DMS153 treated with DMSO at 0.1 percent for 48 hours (cell line): ENCODE measurements around the gene IL17C.
"Not testable (repeated sequence)": the region's sequence is repeated elsewhere in the genome, so short reads cannot be mapped to it uniquely, and the experiment has no call there.

ENCODE experiments used
- DNase-seq: peaks from one replicate; lab custom pipeline; 2025; ENCODE audit not compliant: unreplicated experiment; lab: John Stamatoyannopoulos, UW

Gene IL17C

DNA sequence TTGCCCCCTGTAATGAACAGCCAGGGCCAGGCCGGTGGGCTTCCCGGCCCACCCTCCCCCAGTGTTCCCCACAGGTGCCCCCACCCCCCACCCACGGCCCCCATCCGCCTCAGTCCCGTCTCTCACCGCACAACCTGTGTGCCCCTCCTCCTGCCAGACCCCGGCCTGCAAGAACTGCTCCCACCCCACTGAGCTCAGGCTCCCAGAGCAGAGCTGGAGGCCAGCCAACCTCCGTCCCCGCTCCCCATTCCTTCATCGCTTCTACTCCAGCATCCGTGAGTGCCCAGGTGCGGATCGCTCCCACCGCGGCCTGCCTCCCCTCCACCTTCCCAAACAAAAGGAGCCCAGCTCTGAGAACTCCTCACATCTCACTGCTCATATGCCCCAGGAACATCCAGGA, 20.3 kb downstream of the IL17C start:
- no peak for DNase-seq

DNA sequence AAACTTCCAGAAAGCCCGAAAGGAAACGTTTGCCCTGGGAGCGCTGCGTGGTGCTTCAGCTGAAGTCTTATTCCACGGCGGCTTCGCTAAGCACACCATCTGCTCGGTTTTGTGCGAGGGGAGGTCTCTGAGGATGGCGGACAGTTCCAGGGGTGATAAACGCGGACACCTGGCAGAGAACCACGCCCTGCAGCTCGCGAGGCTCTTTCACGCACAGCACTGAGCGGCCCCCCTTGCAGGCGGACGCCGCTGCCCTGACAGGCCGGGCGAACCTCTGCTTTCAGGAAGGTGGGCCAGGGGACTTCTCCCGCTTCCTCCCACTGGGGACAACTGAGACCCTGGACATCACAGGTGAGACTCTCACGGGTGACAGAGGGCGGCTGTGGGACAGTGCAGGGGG, 20.8 kb downstream of the IL17C start:
- no peak for DNase-seq

DNA sequence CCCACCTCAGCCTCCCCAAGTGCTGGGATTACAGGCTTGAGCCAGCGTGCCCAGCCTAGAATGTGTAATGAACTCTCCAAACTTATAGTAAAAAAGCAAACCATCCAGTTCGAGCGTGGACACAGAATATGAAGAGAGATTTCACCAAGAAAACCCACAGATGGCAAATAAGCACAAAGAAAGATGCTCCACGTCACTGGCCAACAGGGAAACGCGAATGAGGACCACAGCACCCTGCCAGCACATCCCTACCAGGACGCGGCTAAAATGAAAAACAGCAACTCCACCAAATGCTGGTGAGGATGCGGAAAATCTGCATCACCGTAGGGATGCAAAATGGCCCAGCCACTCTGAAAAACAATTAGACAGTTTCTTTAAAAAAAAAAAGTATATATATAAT, 23.1 kb downstream of the IL17C start:
- no peak for DNase-seq

DNA sequence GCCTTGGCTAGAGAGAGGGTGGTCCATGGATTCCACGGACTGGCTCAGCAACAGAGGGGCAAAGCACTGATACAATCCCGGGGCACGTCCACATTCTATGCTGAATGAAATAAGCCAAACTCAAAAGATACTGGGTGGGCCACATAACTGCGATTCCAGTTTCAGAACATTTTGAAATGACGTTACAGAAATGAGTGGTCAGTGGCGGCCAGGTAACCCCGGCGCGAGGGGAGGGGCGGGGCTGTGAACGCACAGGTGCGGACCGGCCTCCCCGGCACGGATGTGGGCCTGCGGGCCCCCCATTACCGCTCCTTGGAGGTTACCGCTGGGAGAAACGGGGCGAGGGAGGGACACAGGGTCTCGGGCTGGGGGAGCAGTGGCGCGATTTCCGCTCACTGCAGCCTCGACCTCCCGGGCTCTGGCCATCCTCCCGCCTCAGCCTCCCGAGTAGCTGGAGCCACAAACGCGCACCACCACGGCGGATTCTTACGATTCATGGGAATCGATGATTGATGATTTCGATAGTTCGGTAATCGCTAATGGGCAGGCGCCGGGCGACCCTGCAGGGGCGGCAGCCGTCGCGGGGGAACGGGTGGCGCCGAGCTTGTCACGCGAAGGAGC, 24.0 kb downstream of the IL17C start:
- no peak for DNase-seq

DNA sequence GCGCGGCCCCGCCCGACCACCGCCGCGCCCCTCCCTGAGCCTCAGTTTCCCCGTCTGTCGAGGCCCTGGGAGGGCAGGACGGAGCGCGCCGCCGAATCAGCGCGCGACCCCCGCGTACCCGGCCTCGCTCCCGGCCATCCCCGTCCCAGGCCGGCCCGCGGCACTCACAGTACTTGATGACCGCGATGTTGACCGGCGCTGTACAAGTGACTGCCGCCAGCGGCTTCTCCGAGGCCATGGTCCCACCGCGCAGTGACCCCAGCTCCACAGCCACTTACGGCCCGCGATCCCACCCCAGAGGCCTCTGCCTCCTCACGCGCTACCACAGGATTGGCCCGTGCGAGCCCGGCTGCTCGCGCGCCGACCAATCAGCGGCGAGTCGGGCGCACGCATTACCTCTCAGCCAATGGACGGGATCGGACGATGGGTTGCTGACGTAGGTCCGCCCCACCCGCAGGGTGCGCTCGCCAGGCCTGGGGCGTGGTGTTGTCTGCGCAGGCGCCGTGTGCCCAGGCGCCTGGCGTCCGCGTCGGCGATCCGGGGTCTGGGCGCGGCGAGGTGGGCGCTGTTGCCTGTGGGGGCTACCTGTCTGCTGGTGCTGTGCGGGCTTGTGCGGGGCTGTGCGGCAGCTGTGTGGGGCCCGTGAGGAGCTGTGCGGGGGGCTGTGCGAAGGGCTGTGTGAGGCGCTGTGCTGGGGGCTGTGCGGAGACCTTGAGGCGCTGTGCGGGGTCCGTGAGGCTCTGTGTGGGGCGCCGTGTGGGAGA, 24.7 kb downstream of the IL17C start, which contains the start of gene MVD:
Gene MVD (minus strand): TSS at position 249 of the 764 bp plus-strand sequence. CDS start 11 bp downstream, at position 238.
- peak; percentile 90 for DNase-seq

DNA sequence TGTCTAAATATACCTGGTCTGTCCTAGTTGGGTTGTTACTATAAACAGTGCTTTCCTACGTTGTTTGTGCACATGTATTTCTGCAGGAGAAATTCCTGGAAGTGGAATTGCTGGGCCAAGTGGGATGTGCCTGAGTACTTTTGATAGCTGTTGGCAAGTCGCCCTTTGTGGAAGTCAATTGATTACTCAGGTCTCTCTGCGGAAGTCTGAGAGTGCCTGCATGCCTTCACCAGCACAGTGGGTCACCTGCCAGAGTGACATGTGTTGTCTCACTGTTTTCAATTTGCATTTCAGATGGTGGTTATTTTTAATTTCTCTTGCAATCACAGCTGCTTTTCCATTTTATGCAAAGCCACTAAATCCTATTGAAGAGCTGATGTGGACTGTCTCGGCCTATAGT, 26.8 kb downstream of the IL17C start:
- no peak for DNase-seq

DNA sequence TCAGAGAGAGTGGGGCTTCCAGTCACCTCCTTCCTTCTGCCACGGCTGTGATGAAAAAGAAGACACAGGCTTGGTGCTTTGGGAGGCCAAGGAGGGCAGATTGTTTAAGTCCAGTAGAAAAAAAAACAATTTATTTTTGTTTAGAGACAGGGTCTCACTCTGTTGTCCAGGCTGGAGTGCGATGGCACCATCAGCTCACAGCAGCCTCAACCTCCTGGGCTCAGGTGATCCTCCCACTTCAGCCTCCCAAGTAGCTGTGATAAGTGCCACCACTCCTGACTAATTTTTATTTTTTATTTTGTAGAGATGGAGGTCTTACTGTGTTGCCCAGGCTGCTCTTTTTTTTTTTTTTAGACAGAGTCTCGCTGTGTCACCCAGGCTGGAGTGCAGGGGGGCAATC, 27.2 kb downstream of the IL17C start:
- no peak for DNase-seq

DNA sequence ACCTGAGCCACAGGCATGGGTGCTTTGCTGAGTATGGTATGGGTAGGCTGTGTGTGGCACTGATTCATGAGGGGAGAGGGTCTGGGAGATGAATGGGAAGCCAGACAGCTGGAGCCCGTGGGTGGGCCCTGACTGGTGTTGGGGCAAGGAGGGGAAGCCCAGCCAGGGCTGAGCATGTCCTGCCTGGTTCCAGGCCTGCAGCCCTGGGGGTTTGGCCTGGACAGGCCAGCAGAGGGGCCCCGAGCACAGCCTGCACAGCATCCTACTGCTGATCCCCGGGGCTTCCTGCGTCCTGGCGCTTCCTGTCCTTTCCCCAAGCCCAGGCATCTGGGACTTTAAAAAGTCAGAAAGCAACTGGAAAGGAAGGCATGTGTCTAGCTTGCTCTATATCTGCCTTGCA, 29.1 kb downstream of the IL17C start:
- DNase-seq: no peak

DNA sequence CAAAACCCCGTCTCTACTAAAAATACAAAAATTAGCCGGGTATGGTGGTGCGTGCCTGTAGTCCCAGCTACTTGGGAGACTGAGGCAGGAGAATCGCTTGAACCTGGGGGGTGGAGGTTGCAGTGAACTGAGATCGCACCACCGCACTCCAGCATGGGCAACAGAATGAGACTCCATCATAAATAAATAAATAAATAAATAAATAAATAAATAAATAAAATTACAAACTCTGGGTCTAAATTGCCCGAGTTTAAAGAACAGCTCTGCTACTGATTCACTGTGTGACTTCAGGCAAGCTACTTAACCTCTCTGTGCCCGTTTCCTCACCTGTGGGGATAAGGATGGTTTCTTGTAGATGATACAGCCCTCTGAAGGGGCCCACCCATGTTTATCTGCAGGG, 31.1 kb downstream of the IL17C start:
- not testable (repeated sequence) for DNase-seq

DNA sequence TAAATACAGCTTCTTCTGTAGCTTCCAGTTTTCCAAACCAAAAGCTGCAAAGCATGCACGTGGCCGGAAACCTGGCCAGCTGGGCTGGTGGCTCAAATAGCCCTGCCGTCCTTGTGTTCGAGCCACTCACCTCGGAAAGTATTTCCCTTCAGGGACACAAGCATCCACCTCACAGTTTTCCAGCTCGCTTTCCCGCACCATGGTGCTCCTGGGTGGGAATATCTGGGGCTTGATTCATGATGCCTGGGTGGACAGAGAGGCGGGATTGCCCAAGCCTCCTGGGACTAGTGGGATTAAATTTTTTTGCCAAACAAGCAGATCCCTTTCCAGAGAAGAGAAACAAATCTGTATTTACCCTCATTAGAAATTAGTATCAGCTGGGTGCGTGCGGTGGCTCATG, 31.6 kb downstream of the IL17C start:
- DNase-seq: no peak

DNA sequence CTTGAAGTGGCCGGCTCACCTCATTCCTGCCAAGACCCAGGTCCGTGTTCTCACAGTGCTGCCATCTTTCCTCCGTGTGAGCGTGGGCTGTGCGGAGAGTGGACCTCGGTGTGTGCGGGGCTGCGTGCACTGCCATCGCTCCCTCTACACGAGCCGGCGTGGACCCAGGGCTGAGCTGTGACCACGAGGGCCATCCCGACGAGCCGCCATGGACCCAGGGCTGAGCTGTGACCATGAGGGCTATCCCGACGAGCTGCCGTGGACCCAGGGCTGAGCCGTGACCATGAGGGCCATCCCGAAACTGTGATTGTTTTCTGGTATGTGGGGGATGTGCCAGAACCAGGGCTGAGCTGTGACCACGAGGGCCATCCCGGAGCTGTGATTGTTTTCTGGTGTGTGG, 33.4 kb downstream of the IL17C start:
- no peak for DNase-seq

DNA sequence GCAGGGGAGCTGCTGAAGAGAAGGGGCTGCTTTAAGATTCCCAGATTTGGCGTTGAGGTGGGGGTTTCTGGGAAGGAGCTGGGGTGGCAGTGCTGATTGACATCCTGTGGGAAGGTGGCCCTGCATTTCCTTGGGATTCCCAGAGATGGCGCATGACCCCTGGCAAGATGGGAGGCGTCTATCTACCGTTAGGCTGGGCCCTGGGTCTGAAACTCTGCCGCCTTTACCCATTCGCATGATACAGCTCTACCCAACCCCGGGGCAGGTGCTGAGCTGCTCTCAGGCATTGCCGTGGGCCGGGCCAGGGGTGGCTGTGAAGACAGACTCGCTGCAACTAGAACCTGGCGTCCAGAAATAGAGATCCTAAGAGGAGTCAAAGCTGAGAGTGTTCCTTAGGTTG, 34.4 kb downstream of the IL17C start:
- no peak for DNase-seq

DNA sequence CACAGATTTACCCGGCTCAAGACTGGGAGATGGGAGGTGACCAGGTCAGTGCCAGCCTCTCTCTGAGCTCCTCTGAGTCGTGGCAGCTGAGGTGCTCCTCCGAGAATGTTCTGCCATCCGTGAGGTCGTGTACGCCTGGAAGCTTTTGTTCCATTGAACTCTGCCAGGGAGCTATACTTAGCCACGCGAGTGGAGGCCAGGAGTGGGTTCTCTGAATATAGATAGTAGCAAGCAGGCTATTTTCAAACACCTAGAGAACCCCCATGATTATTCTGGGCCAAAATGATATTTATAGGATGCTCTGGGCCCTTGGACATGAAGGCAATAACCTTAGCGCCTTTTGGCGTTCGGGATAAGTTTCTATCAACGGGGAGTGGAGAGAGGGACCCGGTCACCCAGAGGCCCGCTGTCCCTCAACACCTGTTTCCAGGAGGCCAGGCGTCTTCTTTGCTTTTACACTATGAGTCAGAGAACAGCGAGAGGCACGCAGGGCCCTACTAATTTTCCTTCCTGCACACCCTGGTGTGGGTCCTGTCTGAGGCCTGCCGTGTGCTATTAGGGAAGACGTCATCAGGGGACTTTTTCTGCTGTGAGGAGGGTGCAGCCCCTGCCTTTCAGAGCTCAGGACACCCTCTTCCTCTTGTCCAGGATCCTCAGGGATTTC, 35.5 kb downstream of the IL17C start:
- no peak for DNase-seq

DNA sequence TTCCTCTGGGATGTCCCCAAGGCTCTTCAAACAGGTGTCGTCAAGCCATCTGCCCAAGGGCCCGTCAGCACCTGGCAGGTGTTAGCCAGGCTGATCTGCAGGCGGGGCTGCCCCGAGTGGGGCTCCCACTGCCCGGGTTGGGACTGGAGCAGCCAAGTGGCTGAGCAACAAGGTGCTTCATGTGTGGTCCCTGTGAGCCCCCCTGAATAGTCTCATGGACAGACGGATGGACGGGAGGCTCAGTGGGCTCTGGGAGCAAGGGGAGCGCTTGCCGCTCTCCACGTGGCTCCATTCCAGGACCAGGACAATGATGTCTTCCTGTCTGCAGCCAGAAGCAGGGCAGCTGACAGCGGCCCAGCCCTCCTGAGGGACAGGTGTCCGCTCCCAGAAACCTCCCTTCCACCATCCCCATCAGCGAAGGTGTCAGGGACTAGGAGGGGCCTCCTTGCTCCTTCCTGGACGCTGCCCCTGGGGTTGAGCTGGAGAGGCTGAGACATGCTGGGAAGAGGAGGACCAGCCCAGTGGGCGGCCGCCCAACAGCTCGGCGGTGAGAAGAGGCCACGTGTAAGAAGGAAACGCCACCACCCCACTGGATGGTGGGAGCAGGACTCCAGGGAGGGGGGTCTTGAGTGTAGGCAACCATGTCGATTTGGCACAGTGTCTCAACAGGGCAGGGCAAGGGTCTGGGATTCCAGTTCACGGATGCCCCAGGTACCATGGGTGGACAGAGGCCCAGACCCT, 38.3 kb downstream of the IL17C start:
- no peak for DNase-seq

DNA sequence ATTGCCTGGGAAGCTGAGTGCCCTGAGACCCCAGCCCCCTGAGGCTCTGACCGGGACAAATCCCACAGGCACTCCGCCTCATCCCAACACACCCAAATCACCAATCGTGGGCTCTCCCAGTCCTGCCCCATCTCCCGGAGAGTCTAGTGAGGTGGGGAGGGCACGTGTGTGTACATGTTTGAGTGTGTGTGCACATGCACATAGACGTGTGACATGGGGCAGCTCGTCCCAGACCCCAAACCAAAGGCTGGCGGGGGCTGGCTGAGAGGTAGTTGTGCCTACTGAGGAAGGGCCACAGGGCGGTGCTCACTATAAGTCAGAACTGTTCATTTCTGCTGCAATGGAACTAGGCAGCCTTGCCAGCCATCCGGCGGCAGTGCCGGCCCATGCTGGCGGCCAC, 39.3 kb downstream of the IL17C start:
- DNase-seq: no peak

DNA sequence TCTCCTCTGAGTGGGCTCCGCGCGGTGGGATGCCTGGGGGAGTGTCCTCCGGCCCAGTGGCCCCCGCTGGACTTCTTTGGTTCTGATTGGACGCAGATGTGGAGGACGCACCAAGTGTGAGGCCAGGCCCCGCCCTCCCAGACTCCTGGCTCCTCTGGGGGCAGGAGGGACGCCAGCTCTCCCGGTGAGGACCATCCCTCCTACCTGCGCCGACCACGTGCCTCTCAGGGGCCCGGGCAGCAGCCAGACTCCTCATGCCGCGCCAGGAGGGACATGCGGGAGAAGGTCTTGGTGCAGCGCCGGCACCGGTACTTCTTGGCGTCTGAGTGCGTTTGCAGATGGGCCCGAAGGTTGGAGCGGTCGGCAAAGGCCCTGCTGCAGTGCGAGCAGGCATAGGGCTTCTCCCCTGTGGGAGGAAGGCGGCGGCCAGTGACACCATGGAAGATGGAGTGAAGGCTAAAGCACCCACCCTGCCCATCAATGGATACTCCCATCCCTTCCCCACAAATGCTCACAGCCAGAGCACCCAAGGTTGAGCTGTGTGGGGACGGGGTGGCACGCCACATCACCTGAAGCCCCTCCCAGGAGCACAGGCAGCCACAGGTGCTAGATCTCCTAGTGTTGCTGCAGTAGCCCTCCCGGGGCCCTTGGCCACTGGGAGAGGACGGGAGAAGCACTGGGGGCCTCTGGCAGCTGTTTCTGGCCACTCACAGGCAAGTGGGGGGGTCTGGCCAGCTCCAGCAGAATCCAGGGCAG, 40.0 kb downstream of the IL17C start:
- DNase-seq: no peak

DNA sequence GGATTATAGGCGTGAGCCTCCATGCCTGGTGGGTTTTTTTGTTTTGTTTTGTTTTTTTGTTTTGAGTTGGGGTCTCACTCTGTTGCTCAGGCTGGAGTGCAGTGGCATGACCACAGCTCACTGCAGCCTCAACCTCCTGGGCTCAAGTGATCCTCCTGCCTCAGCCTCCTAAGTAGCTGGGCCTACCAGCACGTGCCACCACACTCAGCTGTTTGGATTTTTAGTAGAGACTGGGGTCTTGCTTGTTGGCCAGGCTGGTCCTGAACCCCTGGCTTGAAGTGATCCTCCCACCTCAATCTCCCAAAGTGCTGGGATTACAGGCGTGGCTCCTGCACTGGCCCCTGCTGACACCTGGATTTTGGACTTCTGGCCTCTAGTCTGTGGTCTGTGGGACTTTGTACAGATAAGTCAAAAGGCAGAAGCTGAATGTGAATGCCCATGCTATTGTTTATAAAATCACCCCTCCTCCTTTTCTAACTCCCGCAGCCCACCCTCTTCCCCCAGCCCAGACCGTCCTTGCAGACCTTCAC, 42.2 kb downstream of the IL17C start:
- no peak for DNase-seq

DNA sequence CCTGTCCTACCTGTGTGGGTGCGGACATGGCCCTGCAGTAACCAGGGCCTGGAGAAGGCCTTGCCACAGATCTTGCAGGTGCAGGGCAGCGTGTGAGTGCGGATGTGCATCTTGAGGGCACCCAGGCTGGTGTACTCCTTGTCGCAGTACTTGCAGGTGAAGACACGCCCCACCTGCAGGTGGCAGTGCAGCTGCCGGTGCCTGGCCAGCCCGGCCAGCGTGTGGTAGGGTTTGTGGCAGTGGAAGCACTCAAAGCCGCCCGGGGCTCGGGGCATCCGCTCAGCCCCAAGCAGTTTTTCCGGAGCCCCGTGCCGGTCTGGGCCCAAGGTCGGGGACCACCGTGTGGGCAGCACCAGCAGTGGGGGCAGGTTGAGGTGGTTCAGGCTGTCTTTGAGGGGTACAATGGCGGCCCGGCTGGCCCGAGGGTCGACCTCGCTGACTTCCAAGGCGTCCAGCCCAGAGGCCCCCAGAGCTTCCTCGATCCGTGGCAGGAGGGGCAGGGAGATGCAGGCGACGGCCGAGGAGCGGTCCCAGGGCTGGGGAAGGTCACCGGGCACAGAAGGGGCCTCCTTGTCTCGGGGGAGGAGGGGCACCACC, 42.8 kb downstream of the IL17C start:
- DNase-seq: no peak

DNA sequence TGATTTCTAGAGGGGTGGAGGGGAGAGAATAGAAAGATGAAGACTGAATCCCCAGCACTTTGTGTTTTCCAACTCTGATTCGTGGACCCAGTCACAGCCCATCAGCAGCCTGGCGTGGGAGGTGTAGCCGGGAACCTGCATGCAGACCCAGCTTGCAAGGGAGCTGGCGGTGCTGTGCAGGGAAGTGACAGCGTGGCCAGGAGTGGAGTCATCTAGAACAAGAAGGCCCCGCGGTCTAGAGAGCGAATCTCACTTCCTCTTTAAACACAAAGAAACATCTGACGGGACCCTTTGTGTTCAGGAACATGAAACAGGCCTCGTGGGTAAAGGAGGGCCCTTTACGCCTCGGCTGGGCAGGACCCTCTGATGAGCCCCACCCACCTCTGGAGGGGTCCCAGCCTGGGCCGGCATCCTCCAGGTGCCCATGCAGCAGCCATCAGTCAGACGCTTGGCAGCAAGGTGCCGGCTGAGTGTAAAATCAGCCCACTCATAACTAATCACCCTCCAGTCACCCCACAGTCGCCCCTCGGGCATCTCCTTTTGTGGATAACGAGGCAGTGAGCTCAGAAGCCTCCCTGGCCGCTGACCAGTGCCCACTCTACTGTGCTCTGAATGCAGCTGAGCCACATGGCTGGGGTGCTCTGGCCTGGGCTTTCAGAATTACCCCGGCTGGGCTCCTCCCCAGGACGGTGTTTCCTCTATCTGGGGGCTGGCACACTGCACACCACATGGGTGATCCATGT, 43.5 kb downstream of the IL17C start:
- no peak for DNase-seq
